Activated naive CD8-positive, alpha-beta T cell treated with anti-CD3 and anti-CD28 coated beads, Interleukin-2, amount 50 U/mL, for 16 hours (primary cell): Measurements from ENCODE around the gene TAOK2.

Experiments used
- DNase-seq: peaks from one replicate; pipeline ENCODE4 v3.0.0-alpha.2; 2020; ENCODE audit warnings: low read depth, low spot score

Gene TAOK2

GRCh38 chr16:29963021-29963743, 10.5 kb upstream of the TAOK2 start:
- DNase-seq, result no peak

DNA sequence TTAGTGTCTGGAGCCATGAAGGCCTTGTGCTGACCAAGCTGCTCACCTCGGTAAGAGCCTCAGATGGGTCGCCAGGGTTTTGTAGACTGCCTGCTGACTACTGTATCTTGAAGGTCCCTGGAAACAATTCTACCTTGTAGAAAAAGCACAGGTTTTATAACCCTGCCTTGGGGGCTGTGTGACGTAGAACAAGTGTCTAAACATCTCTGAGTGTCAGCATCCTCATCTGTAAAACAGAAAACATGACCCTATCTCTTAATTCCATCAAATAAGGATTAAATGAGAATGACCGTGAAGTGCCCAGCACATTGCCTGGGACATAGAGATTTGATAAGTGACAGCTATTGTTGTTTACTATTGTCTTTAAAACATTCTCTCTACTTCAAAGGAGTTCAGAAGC, 5.5 kb upstream of the TAOK2 start:
- no peak for DNase-seq

DNA sequence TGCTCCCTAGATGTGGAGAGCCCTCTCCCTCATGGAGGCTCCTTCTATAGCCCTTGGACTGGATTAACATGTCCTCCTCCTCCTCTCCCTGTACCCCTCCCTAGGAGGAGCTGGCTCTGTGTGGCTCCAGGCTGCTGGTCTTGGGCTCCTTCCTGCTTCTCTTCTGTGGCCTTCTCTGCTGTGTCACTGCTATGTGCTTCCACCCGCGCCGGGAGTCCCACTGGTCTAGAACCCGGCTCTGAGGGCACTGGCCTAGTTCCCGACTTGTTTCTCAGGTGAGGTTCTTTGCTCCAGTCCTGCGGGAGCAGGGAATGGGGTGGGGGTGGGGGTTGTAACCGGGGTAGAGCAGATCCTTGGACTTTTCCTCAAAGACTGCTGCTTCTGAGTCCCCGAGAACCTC, 2.4 kb upstream of the TAOK2 start:
- DNase-seq, result no peak

GRCh38 chr16:29972500-29972899, 1.2 kb upstream of the TAOK2 start:
- no peak for DNase-seq

DNA sequence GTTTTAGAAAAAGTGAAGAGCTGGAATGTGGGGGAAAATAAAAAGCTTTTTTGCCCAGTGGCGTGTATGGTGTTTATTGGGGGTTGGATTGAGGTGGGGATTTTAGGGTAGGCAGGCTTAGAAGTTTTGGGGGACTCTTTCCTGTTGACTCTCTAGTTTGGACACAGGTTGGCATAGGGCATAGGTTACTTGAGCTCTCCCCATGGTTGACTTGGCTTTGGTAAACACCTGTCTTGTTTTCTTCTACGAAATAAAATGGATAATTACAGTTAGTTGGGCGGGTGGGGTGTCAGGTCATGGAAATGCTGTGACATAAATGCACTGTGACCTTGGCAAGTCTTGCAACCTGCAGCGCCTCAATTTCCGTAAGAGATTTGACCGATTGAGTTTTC, 680 bp upstream of the TAOK2 start:
- no peak for DNase-seq

DNA sequence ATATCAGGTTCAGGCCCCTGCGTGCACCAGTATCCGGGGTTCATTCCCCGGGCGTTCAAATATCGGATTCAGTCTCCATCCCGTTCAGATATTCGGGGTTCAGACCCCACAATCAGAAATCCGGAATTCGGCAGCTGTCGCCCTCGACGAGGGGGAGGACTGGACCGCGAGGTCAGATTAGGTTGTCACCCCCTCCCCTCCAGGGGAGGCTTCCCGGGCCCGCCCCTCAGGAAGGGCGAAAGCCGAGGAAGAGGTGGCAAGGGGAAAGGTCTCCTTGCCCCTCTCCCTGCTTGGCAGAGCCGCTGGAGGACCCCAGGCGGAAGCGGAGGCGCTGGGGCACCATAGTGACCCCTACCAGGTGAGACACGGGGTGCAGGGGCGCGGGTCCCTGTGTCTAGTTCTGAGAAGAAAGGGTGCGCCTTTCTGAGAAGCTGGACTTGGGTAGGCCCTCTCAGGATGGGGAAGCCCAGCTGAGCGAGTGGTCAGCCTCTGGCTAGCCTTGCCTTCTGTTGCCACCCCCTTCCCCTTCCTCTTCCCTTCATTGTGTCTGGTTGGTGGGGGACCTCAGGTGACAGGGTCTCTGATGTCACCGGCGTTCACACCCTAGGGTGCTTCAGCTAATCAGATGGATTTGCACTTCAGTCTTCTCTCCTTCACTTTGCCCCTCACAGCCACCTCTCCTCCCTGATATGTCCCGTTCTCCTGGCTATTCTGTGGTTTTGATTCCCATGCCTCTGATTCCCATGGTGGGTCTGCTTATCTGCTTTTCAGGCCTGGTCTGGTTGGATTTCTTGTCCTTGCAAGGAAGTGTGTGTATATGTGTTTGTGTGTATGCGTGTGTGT, 844 bp downstream of the TAOK2 start:
- no peak for DNase-seq

DNA sequence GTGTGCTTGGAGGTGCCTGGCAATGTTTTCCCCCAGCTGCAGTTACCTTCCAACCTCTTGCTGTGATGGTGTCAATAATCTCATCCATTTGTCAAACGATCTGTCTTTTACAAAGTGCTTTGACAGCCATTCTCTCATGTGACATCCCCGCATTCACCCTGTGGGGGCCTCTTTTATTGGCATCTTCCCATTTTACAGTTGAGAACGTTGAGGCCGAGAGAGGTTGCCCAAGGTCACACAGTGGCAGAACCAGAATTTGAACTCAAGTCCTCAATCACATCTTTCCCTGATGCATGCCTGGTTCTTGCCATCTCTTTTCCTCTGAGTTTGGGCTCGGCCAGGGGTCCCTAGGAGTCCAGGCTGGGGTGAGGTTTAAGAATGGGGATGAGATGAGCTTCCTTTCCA, 1.5 kb downstream of the TAOK2 start:
- no peak for DNase-seq

GRCh38 chr16:29975811-29976511, 2.3 kb downstream of the TAOK2 start:
- DNase-seq, result no peak

- DNase-seq, result no peak
Measured at GRCh38 chr16:29977063-29977825, 3.6 kb downstream of the TAOK2 start.

DNA sequence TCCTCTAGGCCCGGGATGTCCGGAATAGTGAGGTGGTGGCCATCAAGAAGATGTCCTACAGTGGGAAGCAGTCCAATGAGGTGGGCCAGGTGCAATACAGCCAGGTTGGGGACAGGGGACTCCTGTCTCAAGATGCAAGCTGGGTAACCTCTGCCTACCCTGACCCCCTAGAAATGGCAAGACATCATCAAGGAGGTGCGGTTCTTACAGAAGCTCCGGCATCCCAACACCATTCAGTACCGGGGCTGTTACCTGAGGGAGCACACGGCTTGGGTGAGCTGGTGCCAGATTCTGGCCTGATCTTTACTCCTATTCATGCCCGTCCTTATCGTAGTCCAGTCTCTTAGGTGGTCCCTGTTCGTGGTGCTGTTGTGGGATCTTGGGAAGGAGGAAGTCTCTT, 4.4 kb downstream of the TAOK2 start:
- no peak for DNase-seq

DNA sequence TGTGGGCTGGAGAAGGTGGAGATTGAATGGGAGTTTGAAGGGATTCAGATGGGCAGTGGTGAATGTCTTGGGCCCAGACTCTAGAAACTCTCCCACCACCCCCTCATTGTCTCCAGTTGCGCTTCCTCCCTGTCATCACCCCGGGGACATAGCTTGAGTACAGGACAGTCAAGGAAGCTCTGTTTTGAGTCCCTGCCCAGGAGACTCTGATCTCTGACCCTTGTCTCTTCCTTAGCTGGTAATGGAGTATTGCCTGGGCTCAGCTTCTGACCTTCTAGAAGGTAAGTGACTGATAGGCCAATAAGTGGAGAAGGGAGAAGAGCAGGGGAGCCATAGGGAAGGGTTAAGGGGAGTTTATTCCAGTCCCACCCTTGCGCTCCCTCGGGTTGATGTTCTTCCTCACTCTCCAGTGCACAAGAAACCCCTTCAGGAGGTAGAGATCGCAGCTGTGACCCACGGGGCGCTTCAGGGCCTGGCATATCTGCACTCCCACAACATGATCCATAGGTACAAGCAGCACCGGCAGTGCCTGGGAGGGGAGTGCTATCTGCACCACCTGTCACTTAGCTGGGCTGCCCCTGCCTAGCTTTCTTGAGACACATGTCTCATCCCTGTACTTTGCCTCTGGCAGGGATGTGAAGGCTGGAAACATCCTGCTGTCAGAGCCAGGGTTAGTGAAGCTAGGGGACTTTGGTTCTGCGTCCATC, 5.0 kb downstream of the TAOK2 start:
- DNase-seq, result no peak

DNA sequence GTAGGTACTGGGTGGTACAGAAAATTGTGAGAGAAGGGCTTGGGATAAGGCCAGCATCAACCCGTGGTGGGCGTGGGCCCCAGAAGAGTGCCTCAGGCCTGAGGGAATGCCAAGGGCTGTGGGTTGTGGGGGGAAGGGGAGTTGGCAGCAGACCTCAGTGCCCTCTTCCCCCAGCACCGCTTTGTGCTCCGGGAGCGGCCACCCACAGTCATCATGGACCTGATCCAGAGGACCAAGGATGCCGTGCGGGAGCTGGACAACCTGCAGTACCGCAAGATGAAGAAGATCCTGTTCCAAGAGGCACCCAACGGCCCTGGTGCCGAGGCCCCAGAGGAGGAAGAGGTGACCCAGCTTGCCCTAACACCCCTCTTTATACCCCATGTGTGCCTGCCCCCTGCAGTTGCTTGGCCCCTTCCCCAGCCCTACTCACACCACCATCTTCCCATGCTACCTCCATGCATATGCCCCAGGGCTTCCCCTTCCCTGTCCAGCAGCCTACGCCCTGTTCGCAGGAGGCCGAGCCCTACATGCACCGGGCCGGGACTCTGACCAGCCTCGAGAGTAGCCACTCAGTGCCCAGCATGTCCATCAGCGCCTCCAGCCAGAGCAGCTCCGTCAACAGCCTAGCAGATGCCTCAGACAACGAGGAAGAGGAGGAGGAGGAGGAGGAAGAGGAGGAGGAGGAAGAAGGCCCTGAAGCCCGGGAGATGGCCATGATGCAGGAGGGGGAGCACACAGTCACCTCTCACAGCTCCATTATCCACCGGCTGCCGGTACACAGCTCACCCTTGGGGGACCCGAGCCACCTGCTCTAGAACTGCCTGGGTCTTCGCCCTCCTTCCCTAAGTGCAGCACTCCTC, 9.1 kb downstream of the TAOK2 start:
- no peak for DNase-seq

- no peak for DNase-seq
Measured at GRCh38 chr16:29983420-29984136, 9.9 kb downstream of the TAOK2 start.

DNA sequence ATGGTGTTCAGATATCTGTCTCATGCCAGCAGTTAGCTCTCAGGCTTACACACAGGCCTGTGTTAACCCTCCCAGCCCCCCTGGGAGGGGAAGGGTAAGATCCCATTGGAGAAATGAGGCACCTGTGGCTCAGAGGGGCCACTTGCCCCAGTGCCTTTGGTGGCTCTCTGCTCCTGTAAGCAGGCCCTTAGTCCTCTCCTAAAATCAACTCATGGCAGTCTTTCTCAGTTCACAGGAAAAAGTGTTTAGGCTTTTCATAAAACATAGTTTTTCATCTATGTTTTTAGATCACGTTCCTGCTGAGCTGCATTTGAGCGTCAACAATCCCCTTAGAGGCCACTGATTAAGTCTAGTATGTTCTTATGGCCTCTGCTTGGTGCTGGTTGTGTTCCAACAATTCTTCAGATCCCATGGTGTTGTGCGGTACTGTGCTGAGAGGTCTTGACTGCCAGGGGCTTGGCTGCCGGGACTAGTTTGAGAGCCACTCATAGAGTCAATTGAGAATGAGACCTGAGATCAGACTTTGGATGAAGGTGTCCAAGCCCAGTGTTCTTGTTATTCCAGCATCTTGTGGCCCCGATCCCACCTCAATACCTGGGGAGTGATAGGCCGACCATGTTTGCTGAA, 10.6 kb downstream of the TAOK2 start:
- DNase-seq, result no peak

- DNase-seq, result no peak
Measured at GRCh38 chr16:29984764-29985147, 11.1 kb downstream of the TAOK2 start.

GRCh38 chr16:29985271-29985811, 11.7 kb downstream of the TAOK2 start:
- no peak for DNase-seq

DNA sequence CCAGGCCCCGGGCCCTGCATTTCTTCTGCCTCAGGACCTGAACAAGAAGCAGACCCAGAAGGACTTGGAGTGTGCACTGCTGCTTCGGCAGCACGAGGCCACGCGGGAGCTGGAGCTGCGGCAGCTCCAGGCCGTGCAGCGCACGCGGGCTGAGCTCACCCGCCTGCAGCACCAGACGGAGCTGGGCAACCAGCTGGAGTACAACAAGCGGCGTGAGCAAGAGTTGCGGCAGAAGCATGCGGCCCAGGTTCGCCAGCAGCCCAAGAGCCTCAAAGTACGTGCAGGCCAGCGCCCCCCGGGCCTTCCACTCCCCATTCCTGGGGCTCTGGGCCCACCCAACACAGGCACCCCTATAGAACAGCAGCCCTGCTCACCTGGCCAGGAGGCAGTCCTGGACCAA, 12.6 kb downstream of the TAOK2 start:
- no peak for DNase-seq

GRCh38 chr16:29986931-29987330, 13.3 kb downstream of the TAOK2 start:
- DNase-seq, result no peak
